SK-N-SH (cell line): ENCODE measurements around the gene AGBL4. TPM values are rescaled to one million over a fixed set of nuclear protein-coding genes. Genes with fewer than 3 reads are reported as not detected.

Experiments
- CTCF ChIA-PET: fragments of 300-600, 350-600 bp; formaldehyde crosslinking; extraction: SDS; loops from one replicate; lab custom pipeline; 2021; lab: Yijun Ruan, JAX
- POLR2A ChIA-PET: fragments of 350-600 bp; sonication (Branson Sonifier 250); formaldehyde crosslinking; extraction: SDS; loops from one replicate; lab custom pipeline; 2020; ENCODE audit warnings: antibody characterized with exemption, inconsistent platforms; lab: Yijun Ruan, JAX
- DNase-seq: peaks from one replicate; pipeline ENCODE4 v3.0.0; 2012
- H2AFZ ChIP-seq: fragments of 200-600 bp; sonication (generic); 2 replicates; pipeline ENCODE4 v1.8.1; 2016; ENCODE audit warnings: antibody characterized with exemption, mild to moderate bottlenecking, low read depth
- H3F3A ChIP-seq: fragments of 200-600 bp; sonication (generic); replicated peaks from 2 replicates; pipeline ENCODE3; 2016; ENCODE audit warnings: antibody characterized with exemption, mild to moderate bottlenecking; ENCODE audit not compliant: insufficient read depth
- H3K27ac ChIP-seq, 2 experiments: fragments of 200-500 bp in 1 of 2; fragments of 200-600 bp in 1 of 2; sonication (Bioruptor generic) in 1 of 2; sonication (generic), shearing (Covaris generic) in 1 of 2; 2 replicates each; pipeline versions ENCODE4 v1.5.1 to v1.6.1; 2014 to 2016; ENCODE audit warnings: low read depth in 2 of 2, inconsistent platforms in 1 of 2, low read length in 1 of 2, mild to moderate bottlenecking in 1 of 2, mixed read lengths in 1 of 2
- H3K27me3 ChIP-seq: fragments of 200-600 bp; sonication (generic), shearing (Covaris generic); 2 replicates; pipeline ENCODE4 v1.6.1; 2016; ENCODE audit warnings: mixed run types; ENCODE audit not compliant: insufficient read depth
- H3K36me3 ChIP-seq, 2 experiments: fragments of 200-500 bp in 1 of 2; fragments of 200-600 bp in 1 of 2; sonication (Bioruptor generic) in 1 of 2; sonication (generic) in 1 of 2; replicated peaks in 1 of 2; 2 replicates each; pipeline versions ENCODE3 to v1.5.1; 2014 to 2016; ENCODE audit warnings: low read length in 1 of 2, mild to moderate bottlenecking in 1 of 2; ENCODE audit not compliant: insufficient read depth in 2 of 2, control insufficient read depth in 1 of 2
- H3K4me1 ChIP-seq, 2 experiments: fragments of 200-500 bp in 1 of 2; fragments of 200-600 bp in 1 of 2; sonication (Bioruptor generic) in 1 of 2; sonication (generic), shearing (Covaris generic) in 1 of 2; 2 replicates each; pipeline versions ENCODE4 v1.5.1 to v1.6.1; 2014 to 2016; ENCODE audit warnings: low read depth in 1 of 2, low read length in 1 of 2, mixed run types in 1 of 2; ENCODE audit not compliant: insufficient read depth in 2 of 2, control insufficient read depth in 1 of 2
- H3K4me2 ChIP-seq: fragments of 200-600 bp; sonication (generic), shearing (Covaris generic); 2 replicates; pipeline ENCODE4 v1.6.1; 2017; ENCODE audit warnings: mixed run types
- H3K4me3 ChIP-seq, 2 experiments: fragments of 200-500 bp in 1 of 2; fragments of 200-600 bp in 1 of 2; sonication (Bioruptor generic) in 1 of 2; sonication (generic), shearing (Covaris generic) in 1 of 2; 2 replicates each; pipeline versions ENCODE4 v1.5.1 to v1.8.1; 2014 to 2016; ENCODE audit warnings: low read depth in 2 of 2, inconsistent platforms in 1 of 2, low read length in 1 of 2, mild to moderate bottlenecking in 1 of 2, mixed read lengths in 1 of 2, moderate library complexity in 1 of 2
- H3K79me2 ChIP-seq: fragments of 200-600 bp; sonication (generic); 2 replicates; pipeline ENCODE4 v1.8.1; 2017; ENCODE audit warnings: mild to moderate bottlenecking; ENCODE audit not compliant: insufficient read depth
- H3K9ac ChIP-seq: fragments of 200-600 bp; sonication (generic); 2 replicates; pipeline ENCODE4 v1.6.1; 2017; ENCODE audit warnings: mixed run types
- H3K9me2 ChIP-seq: fragments of 200-600 bp; sonication (generic); 2 replicates; pipeline ENCODE4 v1.6.1; 2017; ENCODE audit warnings: mixed run types
- H3K9me3 ChIP-seq: fragments of 200-600 bp; sonication (generic); 2 replicates; pipeline ENCODE4 v1.6.1; 2017; ENCODE audit warnings: mixed run types, mild to moderate bottlenecking, moderate library complexity
- H4K20me1 ChIP-seq: fragments of 200-600 bp; sonication (generic); 2 replicates; pipeline ENCODE4 v1.6.1; 2017; ENCODE audit warnings: mild to moderate bottlenecking, mixed run types; ENCODE audit not compliant: insufficient read depth
- CHD2 ChIP-seq: fragments of 150-350 bp; IDR thresholded peaks from 2 replicates; pipeline ENCODE4 v1.6.1; 2018; ENCODE audit warnings: low read length; ENCODE audit not compliant: partially characterized antibody
- FOSL2 ChIP-seq: IDR thresholded peaks from 2 replicates; pipeline ENCODE4 v1.4.0; 2012; ENCODE audit warnings: low read depth, mild to moderate bottlenecking, moderate library complexity, borderline replicate concordance
- FOXJ3 ChIP-seq: sonication (generic); formaldehyde crosslinking; IDR thresholded peaks from 2 replicates; pipeline ENCODE4 v1.5.1; 2020; ENCODE audit warnings: mild to moderate bottlenecking, missing genetic modification reagents
- FOXM1 ChIP-seq: IDR thresholded peaks from 2 replicates; pipeline ENCODE4 v1.4.0; 2012; ENCODE audit warnings: low read depth, mild to moderate bottlenecking
- IRF3 ChIP-seq: fragments of 150-350 bp; IDR thresholded peaks from 2 replicates; pipeline ENCODE4 v1.6.1; 2016; ENCODE audit warnings: mild to moderate bottlenecking, low read depth, low read length
- MAX ChIP-seq: IDR thresholded peaks from 2 replicates; pipeline ENCODE4 v1.4.0; 2012; ENCODE audit warnings: low read depth
- MEF2A ChIP-seq: IDR thresholded peaks from 2 replicates; pipeline ENCODE4 v1.4.0; 2012; ENCODE audit warnings: low read depth, borderline replicate concordance
- MXI1 ChIP-seq: IDR thresholded peaks from 2 replicates; pipeline ENCODE4 v1.6.1; 2012; ENCODE audit warnings: mild to moderate bottlenecking, low read depth, low read length, improper control_type of control experiment
- NFIC ChIP-seq: IDR thresholded peaks from 2 replicates; pipeline ENCODE4 v1.4.0; 2012; ENCODE audit warnings: borderline replicate concordance
- NRF1 ChIP-seq: IDR thresholded peaks from 2 replicates; pipeline ENCODE4 v1.6.1; 2012; ENCODE audit warnings: low read depth, mild to moderate bottlenecking, low read length
- POLR2AphosphoS5 ChIP-seq: IDR thresholded peaks from 2 replicates; pipeline ENCODE4 v1.6.1; 2012; ENCODE audit warnings: low read depth, low read length
- REST ChIP-seq: IDR thresholded peaks from 2 replicates; pipeline ENCODE4 v1.6.1; 2012; ENCODE audit warnings: mild to moderate bottlenecking, low read depth, low read length, moderate library complexity
- RFX5 ChIP-seq: IDR thresholded peaks from 2 replicates; pipeline ENCODE4 v1.6.1; 2012; ENCODE audit warnings: mild to moderate bottlenecking, improper control_type of control experiment, low read length
- RXRA ChIP-seq: IDR thresholded peaks from 2 replicates; pipeline ENCODE4 v1.4.0; 2012; ENCODE audit warnings: low read depth, mild to moderate bottlenecking, borderline replicate concordance
- TAF1 ChIP-seq: IDR thresholded peaks from 2 replicates; pipeline ENCODE4 v1.6.1; 2012; ENCODE audit warnings: low read depth, mild to moderate bottlenecking, low read length, moderate library complexity, borderline replicate concordance
- TCF12 ChIP-seq: IDR thresholded peaks from 2 replicates; pipeline ENCODE4 v1.4.0; 2012
- TEAD4 ChIP-seq: IDR thresholded peaks from 2 replicates; pipeline ENCODE4 v1.4.0; 2012; ENCODE audit warnings: mild to moderate bottlenecking, borderline replicate concordance; ENCODE audit not compliant: insufficient read depth
- YY1 ChIP-seq: IDR thresholded peaks from 2 replicates; pipeline ENCODE4 v1.4.0; 2012; ENCODE audit warnings: low read depth, mild to moderate bottlenecking
- WGBS: methylation state at CpG from one replicate; pipeline ENCODE4 v1.1.6; 2017; ENCODE audit warnings: low lambda C conversion rate; 5-methylcytosine and 5-hydroxymethylcytosine counted together
- polyA plus RNA-seq, 3 experiments: library from polyadenylated mRNA; depleted of rRNA; stranded (reverse); fragments of >200 nt; gene quantifications; 2 replicates each; pipeline ENCODE4 v1.2.3, GENCODE V29; 2012

The AGBL4 gene
- polyA plus RNA-seq, 1 of the 3 experiments (the other 2 are of a cell fraction) = 0.07 TPM

GRCh38 chr1:48740621-48741020 is 1283.1 kb downstream of the AGBL4 start:
- no peaks in the 10 kb centered on the region for H3K9me2 ChIP-seq

GRCh38 chr1:48739091-48739490 is 1284.7 kb downstream of the AGBL4 start:
- TF ChIP-seq FOXM1 (no peak), POLR2AphosphoS5 (no peak), TAF1 (no peak), REST (no peak), FOXJ3 (no peak), IRF3 (no peak), CHD2 (no peak), YY1 (no peak), NRF1 (no peak), MEF2A (no peak), RXRA (no peak), TCF12 (no peak), TEAD4 (no peak), NFIC (no peak)
- H2AFZ ChIP-seq = no peak overlapping the region
- H3K9me2 ChIP-seq = no peaks in the 10 kb centered on the region
- H3K4me2 ChIP-seq = no peak overlapping the region
- H3K27me3 ChIP-seq = no peaks in the 10 kb centered on the region
- ChIA-PET POLR2A (no interaction called here), CTCF (interaction anchor here (0.8 kb wide), 2 partner anchors 62 kb away, joined by 3 read pairs; no protein-coding TSS in a partner anchor)
- H3K4me3 ChIP-seq = no peak overlapping the region
- peaks cover 0 to 65% of the 10 kb centered on the region in 2 experiments for H3K36me3 ChIP-seq
- no peak for DNase-seq
- no peaks in the 10 kb centered on the region for H3K79me2 ChIP-seq
- no peaks in the 10 kb centered on the region for H3F3A ChIP-seq
- H3K9ac ChIP-seq = no peak overlapping the region
- H3K27ac ChIP-seq = no peak overlapping the region
- H3K4me1 ChIP-seq = peaks cover 0 to 6% of the 10 kb centered on the region in 2 experiments; a peak in 1 of 4 replicates
- WGBS = 66% methylated on average over 3 of the region's 3 CpGs
- H3K9me3 ChIP-seq = no peaks in the 10 kb centered on the region
- H4K20me1 ChIP-seq = no peaks in the 10 kb centered on the region

More at GRCh38 chr1:48740621-48741020, 1283.1 kb downstream of the AGBL4 start:
- CTCF ChIA-PET = interaction anchor here (1.5 kb wide), 1 partner anchor 162 kb away, joined by 3 read pairs; no protein-coding TSS in a partner anchor
- no peaks in the 10 kb centered on the region for H3K79me2 ChIP-seq
- TF ChIP-seq NFIC = no peak
- no peak for TF ChIP-seq MEF2A
- no peak for TF ChIP-seq MAX
- no peak for TF ChIP-seq MXI1
- no peak for TF ChIP-seq RXRA
- no peak for TF ChIP-seq CHD2
- TF ChIP-seq TCF12 = no peak
- TF ChIP-seq TAF1 = no peak
- TF ChIP-seq FOSL2 = no peak
- TF ChIP-seq RFX5 = no peak
- H3K36me3 ChIP-seq = peaks cover 4 to 65% of the 10 kb centered on the region in 2 experiments
- H2AFZ ChIP-seq = no peak overlapping the region
- H3K4me3 ChIP-seq = no peak overlapping the region
- H3K4me2 ChIP-seq = no peak overlapping the region
- no peaks in the 10 kb centered on the region for H3K27me3 ChIP-seq
- no peak overlapping the region for H3K9ac ChIP-seq
- no peak overlapping the region for H3K27ac ChIP-seq
- no peak for DNase-seq
- WGBS = 90% methylated on average over 3 of the region's 3 CpGs
- H3K4me1 ChIP-seq = peaks cover 0 to 6% of the 10 kb centered on the region in 2 experiments; a peak in 1 of 4 replicates
- POLR2A ChIA-PET = no interaction called here
- H3F3A ChIP-seq = no peaks in the 10 kb centered on the region
- H4K20me1 ChIP-seq = no peaks in the 10 kb centered on the region
- no peaks in the 10 kb centered on the region for H3K9me3 ChIP-seq
